ENCODE data around the gene FBXW8.

FBXW8 gene

GRCh38 chr12:116928504-116928903 lies 17.8 kb downstream of the FBXW8 start:
- H3K27ac ChIP-seq (replicated peaks) = no peak overlapping the region
- TF ChIP-seq CTCF (IDR thresholded peaks at IDR 0.05; ENCODE audit: insufficient read depth, low read length) (no peak), POLR2AphosphoS5 (IDR thresholded peaks at IDR 0.05; ENCODE audit: low read depth) (no peak)
- TF ChIP-seq, protein P1, sequence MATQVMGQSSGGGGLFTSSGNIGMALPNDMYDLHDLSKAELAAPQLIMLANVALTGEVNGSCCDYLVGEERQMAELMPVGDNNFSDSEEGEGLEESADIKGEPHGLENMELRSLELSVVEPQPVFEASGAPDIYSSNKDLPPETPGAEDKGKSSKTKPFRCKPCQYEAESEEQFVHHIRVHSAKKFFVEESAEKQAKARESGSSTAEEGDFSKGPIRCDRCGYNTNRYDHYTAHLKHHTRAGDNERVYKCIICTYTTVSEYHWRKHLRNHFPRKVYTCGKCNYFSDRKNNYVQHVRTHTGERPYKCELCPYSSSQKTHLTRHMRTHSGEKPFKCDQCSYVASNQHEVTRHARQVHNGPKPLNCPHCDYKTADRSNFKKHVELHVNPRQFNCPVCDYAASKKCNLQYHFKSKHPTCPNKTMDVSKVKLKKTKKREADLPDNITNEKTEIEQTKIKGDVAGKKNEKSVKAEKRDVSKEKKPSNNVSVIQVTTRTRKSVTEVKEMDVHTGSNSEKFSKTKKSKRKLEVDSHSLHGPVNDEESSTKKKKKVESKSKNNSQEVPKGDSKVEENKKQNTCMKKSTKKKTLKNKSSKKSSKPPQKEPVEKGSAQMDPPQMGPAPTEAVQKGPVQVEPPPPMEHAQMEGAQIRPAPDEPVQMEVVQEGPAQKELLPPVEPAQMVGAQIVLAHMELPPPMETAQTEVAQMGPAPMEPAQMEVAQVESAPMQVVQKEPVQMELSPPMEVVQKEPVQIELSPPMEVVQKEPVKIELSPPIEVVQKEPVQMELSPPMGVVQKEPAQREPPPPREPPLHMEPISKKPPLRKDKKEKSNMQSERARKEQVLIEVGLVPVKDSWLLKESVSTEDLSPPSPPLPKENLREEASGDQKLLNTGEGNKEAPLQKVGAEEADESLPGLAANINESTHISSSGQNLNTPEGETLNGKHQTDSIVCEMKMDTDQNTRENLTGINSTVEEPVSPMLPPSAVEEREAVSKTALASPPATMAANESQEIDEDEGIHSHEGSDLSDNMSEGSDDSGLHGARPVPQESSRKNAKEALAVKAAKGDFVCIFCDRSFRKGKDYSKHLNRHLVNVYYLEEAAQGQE (IDR thresholded peaks at IDR 0.05; ENCODE audit: insufficient replicate concordance, low read depth) = no peak
- no peaks in the 10 kb centered on the region for H3K27me3 ChIP-seq (ENCODE audit: insufficient read depth, poor library complexity, severe bottlenecking)
- no peak overlapping the region for H3K4me3 ChIP-seq (replicated peaks; ENCODE audit: insufficient read depth, low read length)
- no peak for DNase-seq (ENCODE audit: low read depth in 1 of 2, low spot score in 1 of 2)

- Histone ChIP-seq H3K4me3 (replicated peaks; ENCODE audit: insufficient read depth, low read length) (no peak overlapping the region), H3K27me3 (ENCODE audit: insufficient read depth, poor library complexity, severe bottlenecking) (no peaks in the 10 kb centered on the region), H3K27ac (replicated peaks) (no peak overlapping the region)
- no peak for DNase-seq (ENCODE audit: low read depth in 1 of 2, low spot score in 1 of 2)
- TF ChIP-seq, protein P1 (IDR thresholded peaks at IDR 0.05; ENCODE audit: insufficient replicate concordance, low read depth) = no peak
- TF ChIP-seq SPI1 (IDR thresholded peaks at IDR 0.05; ENCODE audit: borderline replicate concordance, low read depth) = no peak
- TF ChIP-seq POLR2AphosphoS5 (IDR thresholded peaks at IDR 0.05; ENCODE audit: low read depth) = no peak
- no peak for TF ChIP-seq CTCF (IDR thresholded peaks at IDR 0.05; ENCODE audit: insufficient read depth, low read length)
- no peak for TF ChIP-seq GABPA (IDR thresholded peaks at IDR 0.05; ENCODE audit: low read depth)
Observed at GRCh38 chr12:116929885-116930284, 19.1 kb downstream of the FBXW8 start.

- TF ChIP-seq CTCF (IDR thresholded peaks at IDR 0.05; ENCODE audit: insufficient read depth, low read length) (no peak), POLR2AphosphoS5 (IDR thresholded peaks at IDR 0.05; ENCODE audit: low read depth) (no peak), SPI1 (IDR thresholded peaks at IDR 0.05; ENCODE audit: borderline replicate concordance, low read depth) (no peak), GABPA (IDR thresholded peaks at IDR 0.05; ENCODE audit: low read depth) (no peak)
- TF ChIP-seq, protein P1 (IDR thresholded peaks at IDR 0.05; ENCODE audit: insufficient replicate concordance, low read depth) = no peak
- no peak for DNase-seq (ENCODE audit: low read depth in 1 of 2, low spot score in 1 of 2)
- Histone ChIP-seq H3K27ac (replicated peaks) (no peak overlapping the region), H3K4me3 (replicated peaks; ENCODE audit: insufficient read depth, low read length) (no peak overlapping the region), H3K27me3 (ENCODE audit: insufficient read depth, poor library complexity, severe bottlenecking) (no peaks in the 10 kb centered on the region)
Observed at GRCh38 chr12:116931665-116932064, 20.9 kb downstream of the FBXW8 start.

All from HL-60 (cell line).